Pons (tissue), 1 donor: Measurements from ENCODE around the gene PSAT1.
"Not testable (repeated sequence)": the region's sequence is repeated elsewhere in the genome, so short reads cannot be mapped to it uniquely, and the experiment has no call there.

ENCODE experiments used
- DNase-seq: peaks from one replicate; pipeline ENCODE4 v3.0.0-alpha.2; 2016; ENCODE audit warnings: low spot score

Gene PSAT1

GRCh38 chr9:78296893-78297671 is at the start of gene PSAT1:
Gene PSAT1 (plus strand): TSS chr9:78297125. CDS start chr9:78297211, 86 bp downstream.
- DNase-seq: peak; percentile 93

- DNase-seq: no peak
Measured at GRCh38 chr9:78248635-78249034, 48.3 kb upstream of the PSAT1 start.

GRCh38 chr9:78249542-78249941 is 47.4 kb upstream of the PSAT1 start:
- no peak for DNase-seq

GRCh38 chr9:78252616-78253015 is 44.3 kb upstream of the PSAT1 start:
- DNase-seq: no peak

- no peak for DNase-seq
Measured at GRCh38 chr9:78253285-78253684, 43.6 kb upstream of the PSAT1 start.

- DNase-seq: peak; percentile 60
Measured at GRCh38 chr9:78261403-78262001, 35.4 kb upstream of the PSAT1 start.

- no peak for DNase-seq
Measured at GRCh38 chr9:78262655-78263054, 34.3 kb upstream of the PSAT1 start.

- DNase-seq: no peak
Measured at GRCh38 chr9:78267889-78268288, 29.0 kb upstream of the PSAT1 start.

GRCh38 chr9:78269784-78270183 is 27.1 kb upstream of the PSAT1 start:
- no peak for DNase-seq

- no peak for DNase-seq
Measured at GRCh38 chr9:78272307-78272706, 24.6 kb upstream of the PSAT1 start.

- no peak for DNase-seq
Measured at GRCh38 chr9:78273761-78274160, 23.2 kb upstream of the PSAT1 start.

- DNase-seq: no peak
Measured at GRCh38 chr9:78278177-78278777, 18.6 kb upstream of the PSAT1 start.

- no peak for DNase-seq
Measured at GRCh38 chr9:78278801-78279200, 18.1 kb upstream of the PSAT1 start.

GRCh38 chr9:78280982-78281668 is 15.8 kb upstream of the PSAT1 start:
- DNase-seq: peak; percentile 54

- DNase-seq: not testable (repeated sequence)
Measured at GRCh38 chr9:78284181-78284580, 12.7 kb upstream of the PSAT1 start.

GRCh38 chr9:78286125-78286524 is 10.8 kb upstream of the PSAT1 start:
- no peak for DNase-seq

- DNase-seq: no peak
Measured at GRCh38 chr9:78286946-78287388, 10.0 kb upstream of the PSAT1 start.

- no peak for DNase-seq
Measured at GRCh38 chr9:78288214-78288892, 8.6 kb upstream of the PSAT1 start.

GRCh38 chr9:78289474-78289873 is 7.5 kb upstream of the PSAT1 start:
- DNase-seq: no peak

- no peak for DNase-seq
Measured at GRCh38 chr9:78291240-78291925, 5.5 kb upstream of the PSAT1 start.

GRCh38 chr9:78292026-78292425 is 4.9 kb upstream of the PSAT1 start:
- no peak for DNase-seq
